Measurements from ENCODE around the gene CASK. TPM values are rescaled to one million over a fixed set of nuclear protein-coding genes. Genes with fewer than 3 reads are reported as not detected.

The CASK gene
- total RNA-seq, 1 experiment from 2014 or later: 33.5 TPM

- no peak for ATAC-seq
- in situ Hi-C loops (cut with HindIII; ENCODE audit: low pct_unique_long_range_greater_than_20kb, low sequenced_read_pairs) (no loop called here), intact Hi-C loops (cut with micrococcal nuclease; ENCODE audit: unreplicated experiment) (no loop called here)
- Histone ChIP-seq H3K4me3 (ENCODE audit: low read depth in 2 of 2, low read length in 2 of 2) (no peak overlapping the region), H3K9me3 (ENCODE audit: control insufficient read depth, insufficient read depth, low read depth, low read length) (no peaks in the 10 kb centered on the region), H3K27ac (ENCODE audit: low read length) (no peak overlapping the region), H3K4me1 (ENCODE audit: control insufficient read depth, insufficient read depth, low read length) (no peaks in the 10 kb centered on the region), H3K36me3 (ENCODE audit: control insufficient read depth, insufficient read depth, low read length) (no peaks in the 10 kb centered on the region), H3K27me3 (ENCODE audit: control insufficient read depth, insufficient read depth, low read length) (no peaks in the 10 kb centered on the region)
- no peak for DNase-seq (ENCODE audit: low read depth, low spot score)
- ChIA-PET CTCF (no interaction called here), POLR2A (no interaction called here)
- TF ChIP-seq POLR2AphosphoS5 (IDR thresholded peaks at IDR 0.05; ENCODE audit: low read depth, low read length) (no peak), CTCF (IDR thresholded peaks at IDR 0.05) (no peak), TCF7L2 (IDR thresholded peaks at IDR 0.05; ENCODE audit: low read depth, low read length) (no peak), REST (IDR thresholded peaks at IDR 0.05; ENCODE audit: insufficient read depth in 1 of 2, low read depth in 2 of 2, low read length in 1 of 2) (no peak), SIN3A (IDR thresholded peaks at IDR 0.05; ENCODE audit: borderline replicate concordance, insufficient read depth, low read depth, low read length) (no peak)
- no TSS peak for BruUV-seq (replicated peaks)
Measured at GRCh38 chrX:41822892-41823291, 100.5 kb downstream of the CASK start.

DNA sequence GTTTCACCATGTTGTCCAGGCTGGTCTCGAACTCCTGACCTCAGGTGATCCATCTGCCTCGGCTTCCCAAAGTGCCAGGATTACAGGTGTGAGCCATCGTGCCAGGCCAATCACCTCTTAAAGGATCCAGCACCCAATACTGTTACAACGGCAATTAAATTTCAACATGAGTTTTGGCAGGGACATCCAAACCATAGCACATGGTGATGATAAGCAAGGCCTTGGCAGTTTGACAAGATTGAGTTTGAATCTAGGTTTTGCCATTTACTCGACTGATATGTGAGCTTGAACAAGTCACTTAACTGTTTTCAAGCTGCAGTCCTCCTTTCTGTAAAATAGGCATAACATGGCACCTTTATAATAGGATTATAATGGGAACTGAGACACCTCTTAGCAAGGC, 115.3 kb downstream of the CASK start:
- Histone ChIP-seq H3K4me1 (ENCODE audit: control insufficient read depth, insufficient read depth, low read length) (no peaks in the 10 kb centered on the region), H3K36me3 (ENCODE audit: control insufficient read depth, insufficient read depth, low read length) (no peaks in the 10 kb centered on the region), H3K9me3 (ENCODE audit: control insufficient read depth, insufficient read depth, low read depth, low read length) (no peaks in the 10 kb centered on the region), H3K27ac (ENCODE audit: low read length) (no peak overlapping the region), H3K4me3 (ENCODE audit: low read depth in 2 of 2, low read length in 2 of 2) (no peak overlapping the region), H3K27me3 (ENCODE audit: control insufficient read depth, insufficient read depth, low read length) (no peaks in the 10 kb centered on the region)
- ChIA-PET CTCF (no interaction called here), POLR2A (no interaction called here)
- intact Hi-C loops (cut with micrococcal nuclease; ENCODE audit: unreplicated experiment): no loop called here
- no peak for TF ChIP-seq SIN3A (IDR thresholded peaks at IDR 0.05; ENCODE audit: borderline replicate concordance, insufficient read depth, low read depth, low read length)
- TF ChIP-seq POLR2AphosphoS5 (IDR thresholded peaks at IDR 0.05; ENCODE audit: low read depth, low read length): no peak
- TF ChIP-seq CTCF (IDR thresholded peaks at IDR 0.05): no peak
- TF ChIP-seq TCF7L2 (IDR thresholded peaks at IDR 0.05; ENCODE audit: low read depth, low read length): no peak
- TF ChIP-seq REST (IDR thresholded peaks at IDR 0.05; ENCODE audit: insufficient read depth in 1 of 2, low read depth in 2 of 2, low read length in 1 of 2): no peak
- no TSS peak for BruUV-seq (replicated peaks)
- in situ Hi-C loops (cut with HindIII; ENCODE audit: low pct_unique_long_range_greater_than_20kb, low sequenced_read_pairs): no loop called here
- DNase-seq (ENCODE audit: low read depth, low spot score) (no peak), ATAC-seq (no peak)

Data from Panc1 (cell line).